Measurements from ENCODE around the gene XKR8. TPM values are rescaled to one million over a fixed set of nuclear protein-coding genes. Genes with fewer than 3 reads are reported as not detected.

The XKR8 gene
- total and polyA plus RNA-seq, 9 of the 15 experiments (the other 6 are each of a cell fraction or from before 2014, with no cell fraction given), result 0.45 to 2.8 (median 1.7) TPM

- TF ChIP-seq MGA (IDR thresholded peaks at IDR 0.05), result no peak
- no peak for TF ChIP-seq KLF6 (CRISPR knock-in tag; IDR thresholded peaks at IDR 0.05; ENCODE audit: borderline replicate concordance)
- no peak for TF ChIP-seq ZNF77 (CRISPR knock-in tag; IDR thresholded peaks at IDR 0.05)
- peak; percentile 53; the same call in 1 of the 2 replicates for TF ChIP-seq SMARCA4 (IDR thresholded peaks at IDR 0.05)
- TF ChIP-seq CEBPZ (IDR thresholded peaks at IDR 0.05; ENCODE audit: borderline replicate concordance, low read depth, low read length), result no peak
- TF ChIP-seq TCF7L2 (IDR thresholded peaks at IDR 0.05; ENCODE audit: low read depth, low read length), result no peak
- TF ChIP-seq HDAC1 (IDR thresholded peaks at IDR 0.05), result 0 out of 4 replicates have a peak, but pooled peaks of 1 of the 2 experiments have one; percentile 19
- no peak for TF ChIP-seq TFAM (CRISPR knock-in tag; conservative IDR thresholded peaks at IDR 0.05)
- TF ChIP-seq FOXK1 (CRISPR knock-in tag; IDR thresholded peaks at IDR 0.05; ENCODE audit: borderline replicate concordance), result no peak
- TF ChIP-seq MAFK (IDR thresholded peaks at IDR 0.05; ENCODE audit: low read length), result peak; percentile 46
- no peak; a peak in 1 of 4 replicates for TF ChIP-seq RCOR1 (IDR thresholded peaks at IDR 0.05; ENCODE audit: borderline replicate concordance in 1 of 2, low read depth in 2 of 2, low read length in 2 of 2)
- TF ChIP-seq SMARCC2 (IDR thresholded peaks at IDR 0.05; ENCODE audit: low read depth), result 0 out of 2 replicates have a peak, but pooled peaks have one; percentile 29
- TF ChIP-seq CEBPB (tag; IDR thresholded peaks at IDR 0.05), result 0 out of 2 replicates have a peak, but pooled peaks have one; percentile 13
- peak; percentile 42; the same call in 1 of the 2 replicates for TF ChIP-seq CTBP1 (IDR thresholded peaks at IDR 0.05; ENCODE audit: borderline replicate concordance)
- TF ChIP-seq TCF7 (IDR thresholded peaks at IDR 0.05; ENCODE audit: borderline replicate concordance), result no peak
Measured at GRCh38 chr1:28002600-28002999, 42.8 kb downstream of the XKR8 start (continued).
